Neural cell (in vitro differentiated cells): ENCODE measurements around the gene DNMT3A. TPM values are rescaled to one million over a fixed set of nuclear protein-coding genes. Genes with fewer than 3 reads are reported as not detected.

Experiments
- H2AFZ ChIP-seq: fragments of 200-600, 300-800 bp; sonication (generic), shearing (Covaris generic); 2 replicates; pipeline ENCODE4 v1.6.0; 2014; ENCODE audit warnings: low read depth, mild to moderate bottlenecking, antibody characterized with exemption, low read length, moderate library complexity
- H3F3A ChIP-seq: fragments of 200-600 bp; shearing (Covaris generic); 2 replicates; pipeline ENCODE4 v1.6.1; 2016; ENCODE audit warnings: mild to moderate bottlenecking, moderate library complexity, mixed read lengths, antibody characterized with exemption, low read length; ENCODE audit not compliant: insufficient read depth, poor library complexity, severe bottlenecking
- H3K27ac ChIP-seq: fragments of 200-600, 300-800 bp; sonication (generic), shearing (Covaris generic); 2 replicates; pipeline ENCODE4 v1.5.1; 2014; ENCODE audit warnings: mild to moderate bottlenecking, low read length, moderate library complexity
- H3K27me3 ChIP-seq: fragments of 300-800, 200-600 bp; sonication (generic), shearing (Covaris generic); 2 replicates; pipeline ENCODE4 v1.6.0; 2014; ENCODE audit warnings: mild to moderate bottlenecking, low read depth, low read length, moderate library complexity; ENCODE audit not compliant: insufficient read depth
- H3K36me3 ChIP-seq: fragments of 300-800, 200-600 bp; sonication (generic), shearing (Covaris generic); 2 replicates; pipeline ENCODE4 v1.5.1; 2014; ENCODE audit warnings: mild to moderate bottlenecking, antibody characterized with exemption, low read length, moderate library complexity; ENCODE audit not compliant: insufficient read depth
- H3K4me2 ChIP-seq: fragments of 300-800, 200-600 bp; sonication (generic), shearing (Covaris generic); 2 replicates; pipeline ENCODE4 v1.6.0; 2014; ENCODE audit warnings: mild to moderate bottlenecking, low read length
- H3K4me3 ChIP-seq: fragments of 300-800, 200-600 bp; sonication (generic), shearing (Covaris generic); 2 replicates; pipeline ENCODE4 v1.5.1; 2014; ENCODE audit warnings: mild to moderate bottlenecking, low read length, moderate library complexity
- H3K79me2 ChIP-seq: fragments of 200-600 bp; shearing (Covaris generic); replicated peaks from 2 replicates; pipeline ENCODE4 v1.6.0; 2014; ENCODE audit warnings: mild to moderate bottlenecking, low read length, moderate library complexity; ENCODE audit not compliant: insufficient read depth
- H3K9ac ChIP-seq: fragments of 300-800, 200-600 bp; sonication (generic), shearing (Covaris generic); 2 replicates; pipeline ENCODE4 v1.6.1; 2016; ENCODE audit warnings: mild to moderate bottlenecking, low read length, mixed read lengths
- H3K9me2 ChIP-seq: fragments of 200-600 bp; shearing (Covaris generic); 2 replicates; pipeline ENCODE4 v1.6.1; 2016; ENCODE audit warnings: mild to moderate bottlenecking, low read length, mixed read lengths; ENCODE audit not compliant: insufficient read depth
- H3K9me3 ChIP-seq: fragments of 200-600, 300-800 bp; sonication (generic), shearing (Covaris generic); 2 replicates; pipeline ENCODE4 v1.6.1; 2016; ENCODE audit warnings: mild to moderate bottlenecking, mixed run types, low read length, moderate library complexity, mixed read lengths
- H4K20me1 ChIP-seq: fragments of 200-600 bp; shearing (Covaris generic); 2 replicates; pipeline ENCODE4 v1.6.1; 2016; ENCODE audit warnings: mild to moderate bottlenecking, mixed run types; ENCODE audit not compliant: insufficient read depth
- EP300 ChIP-seq: fragments of 450-650 bp; conservative IDR thresholded peaks from 2 replicates; pipeline ENCODE4 v1.6.1; 2014; ENCODE audit warnings: antibody characterized with exemption, mild to moderate bottlenecking, moderate library complexity; ENCODE audit not compliant: poor library complexity, severe bottlenecking
- EZH2 ChIP-seq: fragments of 200-600, 300-800 bp; shearing (Covaris generic), sonication (generic); IDR thresholded peaks from 2 replicates; pipeline ENCODE4 v1.6.1; 2014; ENCODE audit warnings: antibody characterized with exemption, low read length, borderline replicate concordance, mild to moderate bottlenecking; ENCODE audit not compliant: insufficient read depth, poor library complexity, severe bottlenecking
- POLR2AphosphoS5 ChIP-seq: IDR thresholded peaks from 2 replicates; pipeline ENCODE4 v1.6.1; 2012
- SMC3 ChIP-seq: fragments of 450-650 bp; conservative IDR thresholded peaks from 2 replicates; pipeline ENCODE4 v1.6.1; 2014; ENCODE audit warnings: antibody characterized with exemption, mild to moderate bottlenecking, moderate library complexity; ENCODE audit not compliant: poor library complexity
- TAF1 ChIP-seq: IDR thresholded peaks from 2 replicates; pipeline ENCODE4 v1.6.1; 2012; ENCODE audit warnings: low read depth
- polyA plus RNA-seq: library from polyadenylated mRNA; depleted of rRNA; stranded (reverse); fragments of >200 nt; gene quantifications from 2 replicates; pipeline ENCODE4 v1.2.3, GENCODE V29; 2014
- TF ChIP-seq, protein P1 (sequence below): IDR thresholded peaks from 2 replicates; pipeline ENCODE4 v1.6.1; 2012; ENCODE audit warnings: borderline replicate concordance

DNMT3A gene
- polyA plus RNA-seq, 1 donor from 2014 or later: 33.0 TPM

DNA sequence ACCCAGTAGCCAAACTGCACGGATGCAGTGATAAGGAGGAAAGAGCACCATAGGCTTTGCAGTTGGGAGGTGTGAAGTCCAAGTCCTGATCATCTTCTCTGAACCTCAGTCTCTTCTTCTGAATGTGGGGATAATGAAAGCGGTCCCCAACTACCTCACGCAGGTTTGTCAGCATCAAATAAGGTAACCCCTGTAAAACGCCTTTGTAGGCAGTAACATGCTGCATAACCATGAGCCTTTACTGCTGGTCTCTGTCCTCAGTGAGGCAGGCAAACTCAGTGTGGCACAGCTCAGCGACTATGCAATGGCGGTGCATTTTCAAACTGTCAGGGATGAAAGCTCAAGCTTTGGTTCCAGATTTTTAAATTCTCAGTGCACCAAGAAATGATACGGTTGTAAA lies 46.1 kb downstream of the DNMT3A start:
- Histone ChIP-seq H3F3A (no peaks in the 10 kb centered on the region), H3K27ac (no peak overlapping the region), H3K36me3 (no peaks in the 10 kb centered on the region), H3K9me2 (no peaks in the 10 kb centered on the region), H3K79me2 (no peaks in the 10 kb centered on the region), H3K27me3 (no peaks in the 10 kb centered on the region), H3K9me3 (no peaks in the 10 kb centered on the region), H4K20me1 (no peaks in the 10 kb centered on the region), H2AFZ (no peak overlapping the region), H3K9ac (no peak overlapping the region), H3K4me3 (no peak overlapping the region), H3K4me2 (no peak overlapping the region)
- TF ChIP-seq EZH2: no peak
- no peak for TF ChIP-seq EP300
- TF ChIP-seq SMC3: no peak
- TF ChIP-seq TAF1: no peak
- no peak for TF ChIP-seq POLR2AphosphoS5
- TF ChIP-seq, protein P1, sequence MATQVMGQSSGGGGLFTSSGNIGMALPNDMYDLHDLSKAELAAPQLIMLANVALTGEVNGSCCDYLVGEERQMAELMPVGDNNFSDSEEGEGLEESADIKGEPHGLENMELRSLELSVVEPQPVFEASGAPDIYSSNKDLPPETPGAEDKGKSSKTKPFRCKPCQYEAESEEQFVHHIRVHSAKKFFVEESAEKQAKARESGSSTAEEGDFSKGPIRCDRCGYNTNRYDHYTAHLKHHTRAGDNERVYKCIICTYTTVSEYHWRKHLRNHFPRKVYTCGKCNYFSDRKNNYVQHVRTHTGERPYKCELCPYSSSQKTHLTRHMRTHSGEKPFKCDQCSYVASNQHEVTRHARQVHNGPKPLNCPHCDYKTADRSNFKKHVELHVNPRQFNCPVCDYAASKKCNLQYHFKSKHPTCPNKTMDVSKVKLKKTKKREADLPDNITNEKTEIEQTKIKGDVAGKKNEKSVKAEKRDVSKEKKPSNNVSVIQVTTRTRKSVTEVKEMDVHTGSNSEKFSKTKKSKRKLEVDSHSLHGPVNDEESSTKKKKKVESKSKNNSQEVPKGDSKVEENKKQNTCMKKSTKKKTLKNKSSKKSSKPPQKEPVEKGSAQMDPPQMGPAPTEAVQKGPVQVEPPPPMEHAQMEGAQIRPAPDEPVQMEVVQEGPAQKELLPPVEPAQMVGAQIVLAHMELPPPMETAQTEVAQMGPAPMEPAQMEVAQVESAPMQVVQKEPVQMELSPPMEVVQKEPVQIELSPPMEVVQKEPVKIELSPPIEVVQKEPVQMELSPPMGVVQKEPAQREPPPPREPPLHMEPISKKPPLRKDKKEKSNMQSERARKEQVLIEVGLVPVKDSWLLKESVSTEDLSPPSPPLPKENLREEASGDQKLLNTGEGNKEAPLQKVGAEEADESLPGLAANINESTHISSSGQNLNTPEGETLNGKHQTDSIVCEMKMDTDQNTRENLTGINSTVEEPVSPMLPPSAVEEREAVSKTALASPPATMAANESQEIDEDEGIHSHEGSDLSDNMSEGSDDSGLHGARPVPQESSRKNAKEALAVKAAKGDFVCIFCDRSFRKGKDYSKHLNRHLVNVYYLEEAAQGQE: no peak

DNA sequence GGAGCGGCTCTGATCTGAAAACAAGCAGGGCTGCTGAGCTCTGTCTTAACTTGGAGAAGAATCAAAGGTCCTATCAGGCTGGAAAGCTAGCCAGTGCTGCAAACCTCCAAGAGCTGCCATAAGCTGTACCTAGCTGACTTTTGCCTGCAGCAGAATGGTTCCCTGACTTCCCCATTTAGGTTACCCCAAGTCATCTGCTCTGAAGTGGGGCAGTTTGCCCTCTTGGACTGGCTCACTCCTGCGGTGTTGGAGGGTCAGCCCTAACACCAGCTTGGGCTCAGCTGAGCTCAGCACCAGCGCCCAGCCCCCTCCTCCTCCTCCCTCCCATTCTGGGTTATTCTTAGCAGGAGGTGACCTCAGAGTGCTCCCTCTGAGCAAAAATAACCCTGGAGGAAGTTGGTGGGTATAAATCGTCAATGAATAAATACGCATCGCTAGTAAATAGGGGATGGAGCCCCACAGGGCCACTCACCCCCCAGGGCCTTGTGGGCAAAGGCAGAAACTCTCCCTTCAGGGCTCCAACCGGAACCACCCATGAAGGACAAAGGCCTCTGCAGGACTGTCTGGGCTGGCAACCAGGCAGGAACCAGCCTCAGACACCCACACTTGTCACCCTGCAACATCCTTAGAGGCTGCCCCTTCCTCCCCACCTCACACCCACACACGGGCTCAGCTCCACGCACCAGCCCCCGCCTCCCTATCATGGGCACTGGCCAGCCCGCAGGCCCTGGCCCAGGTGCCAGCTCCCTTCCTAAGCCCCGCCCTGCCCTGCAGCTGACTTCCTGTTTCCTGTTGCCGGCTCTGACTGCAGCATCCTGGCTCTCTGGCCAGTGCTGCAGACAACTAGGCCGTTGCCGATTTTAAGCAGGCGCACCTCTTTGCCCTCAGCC lies 46.9 kb downstream of the DNMT3A start:
- Histone ChIP-seq H2AFZ (no peak overlapping the region), H3K79me2 (no peaks in the 10 kb centered on the region), H3F3A (no peaks in the 10 kb centered on the region), H3K9me2 (no peaks in the 10 kb centered on the region), H3K4me3 (no peak overlapping the region), H3K27ac (no peak overlapping the region), H3K9ac (no peak overlapping the region), H3K9me3 (no peaks in the 10 kb centered on the region), H3K27me3 (no peaks in the 10 kb centered on the region), H3K36me3 (no peaks in the 10 kb centered on the region), H4K20me1 (no peaks in the 10 kb centered on the region), H3K4me2 (no peak overlapping the region)
- TF ChIP-seq, protein P1: no peak
- no peak for TF ChIP-seq EZH2
